Measurements from ENCODE around the gene SCFD2.
"Not testable (repeated sequence)": the region's sequence is repeated elsewhere in the genome, so short reads cannot be mapped to it uniquely, and the experiment has no call there.

SCFD2 gene

DNA sequence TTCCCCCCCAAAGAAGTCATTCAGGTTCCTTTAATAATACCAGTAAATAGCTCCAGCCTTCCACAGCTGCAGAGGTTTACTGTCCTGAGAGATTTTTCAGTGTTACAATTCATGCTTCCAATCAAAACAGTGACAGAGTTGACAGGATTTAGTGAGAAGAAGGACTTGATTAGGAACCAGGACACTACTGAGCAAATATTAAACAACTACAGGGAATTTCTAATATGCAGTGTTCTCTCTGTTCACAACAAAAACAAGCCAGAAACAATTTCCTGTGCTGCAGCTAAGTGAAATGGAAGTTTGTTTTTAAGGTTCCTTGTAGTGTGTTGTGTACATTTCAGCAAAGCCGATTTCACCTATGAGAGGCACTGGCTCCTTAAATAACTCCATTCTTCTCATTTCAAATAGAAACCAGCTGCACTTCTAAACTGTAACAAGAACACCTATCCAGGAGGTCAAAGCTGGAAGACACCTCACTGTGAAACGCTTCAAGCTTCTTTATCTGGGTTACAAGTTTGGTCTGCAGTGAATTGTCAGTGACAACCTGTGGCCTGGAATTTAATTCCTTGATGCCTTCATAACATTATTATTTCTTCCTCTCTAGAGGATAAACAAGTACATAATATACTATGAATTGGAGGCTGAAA, 354.5 kb downstream of the SCFD2 start:
- in situ Hi-C loops (cut with MboI; ENCODE audit: low pct_unique_long_range_greater_than_20kb, low sequenced_read_pairs), result loop anchor here (25.0 kb wide), 2 partner anchors 876 to 1226 kb away; partner anchors contain the start of gene PDGFRA

GRCh38 chr4:53010318-53010717, 355.5 kb downstream of the SCFD2 start:
- in situ Hi-C loops (cut with MboI; ENCODE audit: low pct_unique_long_range_greater_than_20kb, low sequenced_read_pairs), result loop anchor here (25.0 kb wide), 2 partner anchors 877 to 1227 kb away; partner anchors contain the start of gene PDGFRA
- no peak for DNase-seq

More for the DNA sequence above, 354.5 kb downstream of the SCFD2 start:
- no peak for DNase-seq

DNA sequence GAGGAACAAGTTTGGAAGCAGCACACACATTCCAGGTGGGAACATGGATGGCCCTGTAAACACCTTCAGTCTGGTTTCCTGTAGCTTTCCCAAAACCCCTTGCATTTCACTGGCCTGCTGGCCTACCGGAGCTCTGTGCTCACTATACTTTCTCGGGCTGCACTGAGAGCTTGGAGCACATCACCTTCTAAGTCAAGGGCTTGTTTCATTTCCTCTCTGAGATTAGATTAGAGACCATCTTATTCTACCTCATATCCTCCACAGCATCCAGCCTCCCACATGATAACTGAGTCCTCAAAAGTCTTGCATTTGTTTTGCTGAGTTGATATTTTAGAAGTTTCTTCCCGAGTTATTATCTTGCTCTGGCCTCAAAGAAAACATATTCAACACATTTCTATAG, 356.0 kb downstream of the SCFD2 start:
- DNase-seq, result no peak
- in situ Hi-C loops (cut with MboI; ENCODE audit: low pct_unique_long_range_greater_than_20kb, low sequenced_read_pairs), result loop anchor here (25.0 kb wide), 2 partner anchors 877 to 1227 kb away; partner anchors contain the start of gene PDGFRA

- in situ Hi-C loops (cut with MboI; ENCODE audit: low pct_unique_long_range_greater_than_20kb, low sequenced_read_pairs), result loop anchor here (25.0 kb wide), 2 partner anchors 880 to 1230 kb away; partner anchors contain the start of gene PDGFRA
- DNase-seq, result no peak
These were observed 358.8 kb downstream of the SCFD2 start for GRCh38 chr4:53007024-53007423.

GRCh38 chr4:53005808-53006207, 360.1 kb downstream of the SCFD2 start:
- peak; percentile 21 for DNase-seq
- in situ Hi-C loops (cut with MboI; ENCODE audit: low pct_unique_long_range_greater_than_20kb, low sequenced_read_pairs), result loop anchor here (25.0 kb wide), 2 partner anchors 881 to 1231 kb away; partner anchors contain the start of gene PDGFRA

DNA sequence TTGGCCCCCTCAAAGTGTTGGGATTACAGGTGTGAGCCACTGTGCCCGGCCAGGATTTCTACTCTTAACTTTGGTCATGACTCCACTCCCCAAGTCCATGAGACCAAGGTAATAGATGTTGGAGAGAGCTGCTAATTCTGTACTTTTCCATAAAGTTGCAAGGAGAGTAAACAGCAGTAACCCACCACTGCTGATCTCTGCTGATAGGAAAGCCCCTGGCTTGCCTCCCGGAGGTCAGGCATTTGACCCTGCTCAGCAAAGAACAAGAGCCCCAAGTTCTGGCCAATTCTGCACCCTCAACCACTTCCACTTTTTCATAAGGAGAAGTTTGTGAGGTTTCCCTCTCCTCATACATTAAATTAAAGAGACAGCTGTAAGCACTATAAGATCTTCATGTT, 360.7 kb downstream of the SCFD2 start:
- in situ Hi-C loops (cut with MboI; ENCODE audit: low pct_unique_long_range_greater_than_20kb, low sequenced_read_pairs), result loop anchor here (25.0 kb wide), 2 partner anchors 882 to 1232 kb away; partner anchors contain the start of gene PDGFRA
- DNase-seq, result no peak

GRCh38 chr4:53004497-53005148, 361.2 kb downstream of the SCFD2 start:
- no peak for DNase-seq
- in situ Hi-C loops (cut with MboI; ENCODE audit: low pct_unique_long_range_greater_than_20kb, low sequenced_read_pairs), result loop anchor here (25.0 kb wide), 2 partner anchors 883 to 1233 kb away; partner anchors contain the start of gene PDGFRA

- no peak for DNase-seq
- in situ Hi-C loops (cut with MboI; ENCODE audit: low pct_unique_long_range_greater_than_20kb, low sequenced_read_pairs), result loop anchor here (25.0 kb wide), 2 partner anchors 883 to 1233 kb away; partner anchors contain the start of gene PDGFRA
These were observed 361.9 kb downstream of the SCFD2 start for GRCh38 chr4:53003959-53004358.

GRCh38 chr4:53000560-53000959, 365.3 kb downstream of the SCFD2 start:
- in situ Hi-C loops (cut with MboI; ENCODE audit: low pct_unique_long_range_greater_than_20kb, low sequenced_read_pairs), result loop anchor here (25.0 kb wide), 2 partner anchors 887 to 1237 kb away; partner anchors contain the start of gene PDGFRA
- DNase-seq, result no peak

DNA sequence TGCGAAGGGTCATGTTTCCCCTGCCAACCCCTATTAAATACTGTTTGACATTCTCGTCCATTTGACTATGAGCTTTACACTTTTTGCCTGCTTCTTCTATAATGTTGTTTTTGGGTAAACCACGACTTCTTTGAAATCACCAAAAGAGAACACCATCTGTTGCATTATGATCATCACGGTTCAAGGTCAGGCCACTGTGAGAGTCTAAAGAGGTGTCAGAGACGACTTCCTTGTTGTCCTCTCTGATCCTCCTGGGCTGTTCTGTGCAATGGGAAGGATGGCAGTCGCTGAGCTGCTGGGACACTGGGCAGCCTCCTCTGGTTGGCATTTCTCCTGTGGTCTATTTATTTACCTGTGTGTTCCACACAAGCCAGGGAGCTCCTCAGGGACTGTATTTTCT, 366.2 kb downstream of the SCFD2 start:
- in situ Hi-C loops (cut with MboI; ENCODE audit: low pct_unique_long_range_greater_than_20kb, low sequenced_read_pairs), result loop anchor here (25.0 kb wide), 3 partner anchors 437 to 1238 kb away; partner anchors contain the start of gene PDGFRA
- no peak for DNase-seq

DNA sequence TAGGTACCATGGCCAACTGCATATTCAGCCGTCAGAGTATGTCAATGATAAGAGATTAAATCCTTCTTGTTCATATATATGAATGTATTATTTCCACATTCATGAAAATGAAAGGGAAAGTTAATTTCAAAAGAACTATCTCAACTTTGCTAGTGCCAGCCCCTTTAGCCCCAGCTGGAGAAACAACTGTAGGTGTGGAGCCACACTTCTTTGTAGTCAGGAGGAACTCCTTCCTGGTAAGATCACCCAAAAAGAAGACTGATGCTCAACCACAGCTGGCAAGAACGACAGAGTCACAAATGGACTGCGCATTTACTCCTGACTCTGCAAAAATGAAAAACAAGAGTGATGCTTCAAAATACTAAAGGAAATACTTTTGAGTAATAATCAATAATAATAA, 367.4 kb downstream of the SCFD2 start:
- no peak for DNase-seq
- in situ Hi-C loops (cut with MboI; ENCODE audit: low pct_unique_long_range_greater_than_20kb, low sequenced_read_pairs), result loop anchor here (25.0 kb wide), 1 partner anchor 436 kb away; no protein-coding TSS in a partner anchor

DNA sequence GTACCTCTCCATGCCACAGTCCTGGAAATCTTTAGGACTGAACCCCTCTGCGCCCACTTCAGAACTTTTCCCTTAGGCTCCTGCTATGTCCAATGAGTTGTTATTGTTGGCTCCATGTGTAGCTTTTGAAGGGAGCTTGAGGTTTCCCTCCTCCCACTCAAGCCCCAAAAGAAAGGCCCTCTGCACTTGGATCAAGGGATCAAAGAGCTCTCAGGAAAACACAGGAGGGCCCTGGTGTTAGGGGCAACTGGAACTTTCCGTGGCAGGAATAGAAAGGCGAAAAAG, 368.8 kb downstream of the SCFD2 start:
- no peak for DNase-seq
- in situ Hi-C loops (cut with MboI; ENCODE audit: low pct_unique_long_range_greater_than_20kb, low sequenced_read_pairs), result loop anchor here (25.0 kb wide), 1 partner anchor 435 kb away; no protein-coding TSS in a partner anchor

- no peak for DNase-seq
- in situ Hi-C loops (cut with MboI; ENCODE audit: low pct_unique_long_range_greater_than_20kb, low sequenced_read_pairs), result loop anchor here (25.0 kb wide), 1 partner anchor 434 kb away; no protein-coding TSS in a partner anchor
These were observed 369.4 kb downstream of the SCFD2 start for GRCh38 chr4:52996261-52997131.

GRCh38 chr4:52995360-52996030, 370.4 kb downstream of the SCFD2 start:
- no peak for DNase-seq
- in situ Hi-C loops (cut with MboI; ENCODE audit: low pct_unique_long_range_greater_than_20kb, low sequenced_read_pairs), result loop anchor here (25.0 kb wide), 1 partner anchor 433 kb away; no protein-coding TSS in a partner anchor

- in situ Hi-C loops (cut with MboI; ENCODE audit: low pct_unique_long_range_greater_than_20kb, low sequenced_read_pairs), result loop anchor here (25.0 kb wide), 1 partner anchor 432 kb away; no protein-coding TSS in a partner anchor
- DNase-seq, result no peak
These were observed 371.3 kb downstream of the SCFD2 start for GRCh38 chr4:52994567-52994966.

- no peak for DNase-seq
- in situ Hi-C loops (cut with MboI; ENCODE audit: low pct_unique_long_range_greater_than_20kb, low sequenced_read_pairs), result loop anchor here (25.0 kb wide), 1 partner anchor 431 kb away; no protein-coding TSS in a partner anchor
These were observed 372.1 kb downstream of the SCFD2 start for GRCh38 chr4:52993771-52994170.

- in situ Hi-C loops (cut with MboI; ENCODE audit: low pct_unique_long_range_greater_than_20kb, low sequenced_read_pairs), result loop anchor here (25.0 kb wide), 1 partner anchor 430 kb away; no protein-coding TSS in a partner anchor
- DNase-seq, result not testable (repeated sequence)
These were observed 373.3 kb downstream of the SCFD2 start for GRCh38 chr4:52992551-52992950.

DNA sequence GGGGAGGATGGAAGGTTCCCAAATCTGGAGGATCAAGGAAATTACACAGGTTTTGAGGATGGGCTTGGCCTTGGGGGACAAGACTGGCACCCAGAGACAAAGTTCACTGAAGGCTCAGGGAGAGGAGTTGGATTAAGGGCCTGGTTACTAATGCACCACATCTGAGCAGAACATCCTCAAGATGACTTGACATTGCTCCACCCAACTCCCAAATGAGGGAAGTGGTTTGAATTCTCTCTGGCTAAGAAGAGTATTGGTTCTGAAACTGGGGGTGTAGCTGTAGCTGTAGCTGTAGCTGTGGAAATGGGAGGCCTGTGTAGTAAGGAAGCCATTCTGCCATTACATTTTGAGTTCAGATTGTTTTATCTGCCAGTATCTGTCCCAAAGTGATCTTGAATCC, 374.4 kb downstream of the SCFD2 start:
- no peak for DNase-seq
- in situ Hi-C loops (cut with MboI; ENCODE audit: low pct_unique_long_range_greater_than_20kb, low sequenced_read_pairs), result loop anchor here (25.0 kb wide), 1 partner anchor 429 kb away; no protein-coding TSS in a partner anchor

Measured in KBM-7 (cell line).